H1 (cell line): ENCODE data around the gene ERGIC2. TPM values are rescaled to one million over a fixed set of nuclear protein-coding genes. Genes with fewer than 3 reads are reported as not detected.

Experiments
- CTCF ChIP-seq, 3 experiments: IDR thresholded peaks; 1 replicate in 2 of 3; 2 replicates in 1 of 3; pipeline versions ENCODE4 v1.5.1 to v1.6.1; 2011; ENCODE audit warnings: low read length in 3 of 3, mild to moderate bottlenecking in 3 of 3, inconsistent platforms in 2 of 3, low read depth in 1 of 3, moderate library complexity in 1 of 3; ENCODE audit not compliant: insufficient read depth in 1 of 3; ENCODE audit errors: control extremely low read depth in 1 of 3
- polyA plus RNA-seq, 7 experiments: library from polyadenylated mRNA; depleted of rRNA in 3 of 7; stranded (reverse) in 5 of 7; unstranded in 2 of 7; fragments of >200 nt in 5 of 7; fragments of 200-250 nt in 2 of 7; gene quantifications; 1 replicate in 5 of 7; 2 replicates in 1 of 7; 4 replicates in 1 of 7; pipeline versions ENCODE4 v1.2.1 to v1.2.3, GENCODE V29; 2011 to 2013; ENCODE audit warnings: missing spikeins in 2 of 7, mixed read lengths in 2 of 7
- total RNA-seq: library from RNA; stranded (reverse); fragmentation: NEBNext Ultra II Directional; extraction: Animal tissue kit (Norgen Biotek cat#: 25700); gene quantifications from 2 replicates; pipeline ENCODE4 v1.2.1, GENCODE V29; 2021

ERGIC2 gene
- total and polyA plus RNA-seq, 2 of the 8 experiments (the other 6 are each of a cell fraction or from before 2014, with no cell fraction given) = 16.5 to 61.8 TPM

- TF ChIP-seq CTCF (IDR thresholded peaks at IDR 0.05; ENCODE audit: control extremely low read depth in 1 of 3, insufficient read depth in 1 of 3, low read depth in 1 of 3, low read length in 3 of 3) = no peak
- TF ChIP-seq, all 59 proteins: peak for 0
Observed at GRCh38 chr12:29389295-29389919, 8.4 kb upstream of the ERGIC2 start (continued).
